Measurements from ENCODE around the gene TNRC6A.
"Not testable (repeated sequence)": the region's sequence is repeated elsewhere in the genome, so short reads cannot be mapped to it uniquely, and the experiment has no call there.

TNRC6A gene

DNA sequence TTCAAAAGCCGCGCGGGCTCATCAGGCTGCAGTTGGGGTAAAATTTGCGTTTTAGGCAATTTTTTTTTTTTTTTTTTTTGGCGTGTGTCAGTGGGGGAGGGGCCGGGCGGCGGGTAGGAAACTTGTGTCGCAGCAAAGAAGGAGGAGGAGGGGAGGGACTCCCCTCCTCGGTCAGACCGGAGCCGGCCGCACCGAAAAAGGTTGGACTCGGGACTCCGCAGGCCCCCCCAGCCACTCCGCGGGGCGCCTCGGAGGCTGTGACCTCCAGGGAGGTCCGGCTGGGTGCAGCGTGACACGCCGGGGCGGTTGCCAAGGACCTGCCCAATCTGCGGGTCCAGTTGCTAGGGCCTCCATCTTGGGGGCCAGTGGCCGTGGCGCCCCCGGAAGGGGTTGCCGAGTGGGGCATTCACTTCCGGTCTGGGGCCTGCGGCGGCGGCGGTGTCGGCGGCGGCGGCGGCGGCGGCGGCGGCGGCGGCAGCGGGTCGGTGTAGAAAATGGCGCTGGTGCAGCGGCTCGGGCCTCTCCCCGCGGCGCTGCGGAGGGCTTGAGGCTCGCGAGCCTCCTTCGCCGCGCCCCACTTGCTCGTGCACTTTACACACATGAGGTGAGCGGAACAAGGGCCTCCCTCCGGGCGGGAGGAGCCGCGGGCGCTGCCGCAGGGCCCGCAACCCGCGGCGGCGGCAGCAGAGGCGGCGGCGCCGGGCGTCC, at the start of gene TNRC6A:
TNRC6A (plus strand) TSS at position 409 of the 708 bp plus-strand sequence; CDS start at position 600, 191 bp downstream.
- peak; percentile 56 to 71 (median 57) for DNase-seq (ENCODE audit: low read depth in 3 of 3)

DNA sequence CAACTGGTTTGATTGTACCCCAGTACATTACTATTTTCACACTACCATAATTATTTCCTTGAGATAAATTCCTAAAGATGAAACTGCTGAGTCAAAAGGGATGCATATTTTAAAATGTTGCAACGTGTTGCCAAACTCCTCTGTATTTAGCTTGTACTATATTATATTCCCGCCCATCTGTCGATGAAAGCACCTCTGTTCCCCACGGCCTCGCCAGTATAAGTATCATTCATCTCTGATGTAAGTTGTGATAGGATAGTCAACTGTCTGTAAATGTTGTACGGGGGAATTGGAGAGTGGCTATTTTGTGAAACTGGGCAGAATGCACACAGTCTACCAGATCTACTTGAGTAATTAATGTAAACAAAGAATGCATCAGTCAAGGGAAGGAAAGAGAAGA, 47.7 kb upstream of the TNRC6A start:
- DNase-seq (ENCODE audit: low read depth in 3 of 3), result no peak

DNA sequence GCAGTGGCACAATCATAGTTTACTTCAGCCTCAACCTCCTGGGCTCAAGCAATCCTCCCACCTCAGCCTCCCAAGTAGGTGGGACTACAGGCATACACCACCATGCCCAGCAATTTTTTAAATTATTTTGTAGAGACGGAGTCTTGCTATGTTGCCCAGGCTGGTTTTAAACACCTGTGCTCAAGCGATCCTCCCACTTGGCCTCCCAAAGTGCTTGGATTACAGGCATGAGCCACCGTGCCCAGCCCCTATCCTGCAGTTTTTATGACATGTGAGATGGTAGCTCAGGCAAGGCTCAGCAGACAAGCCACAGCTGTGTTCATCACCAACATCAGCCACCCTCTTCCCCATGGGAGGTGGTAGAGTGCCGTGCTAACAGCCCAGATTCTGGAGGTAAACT, 46.2 kb upstream of the TNRC6A start:
- DNase-seq (ENCODE audit: low read depth in 3 of 3), result no peak

DNA sequence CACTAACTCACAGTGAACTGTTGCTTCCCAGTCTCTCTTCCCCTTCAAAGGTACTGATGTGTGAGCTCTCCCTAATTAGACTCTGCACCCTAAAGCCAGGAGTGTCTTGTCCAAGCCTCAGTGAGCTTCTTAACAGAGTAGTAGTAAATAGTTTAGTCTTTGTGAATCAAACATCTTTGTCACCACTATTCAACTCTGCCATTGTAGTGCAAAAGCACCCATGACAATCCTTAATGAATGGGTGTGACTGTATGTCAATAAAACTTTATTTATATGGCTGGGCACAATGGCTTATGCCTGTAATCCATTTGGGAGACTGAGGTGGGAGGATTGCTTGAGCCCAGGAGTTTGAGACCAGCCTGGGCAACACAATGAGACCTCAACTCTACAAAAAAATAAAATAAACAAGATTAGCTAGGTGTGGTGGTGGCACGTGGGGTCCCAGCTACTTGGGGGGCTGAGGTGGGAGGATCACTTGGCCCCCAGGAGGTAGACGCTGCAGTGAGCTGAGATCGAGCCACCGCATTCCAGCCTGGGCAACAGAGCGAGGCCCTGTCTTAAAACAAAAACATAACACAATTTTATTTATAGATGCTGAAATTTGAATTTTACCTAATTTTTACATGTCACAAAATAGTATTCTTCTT, 45.5 kb upstream of the TNRC6A start:
- DNase-seq (ENCODE audit: low read depth in 3 of 3), result no peak

DNA sequence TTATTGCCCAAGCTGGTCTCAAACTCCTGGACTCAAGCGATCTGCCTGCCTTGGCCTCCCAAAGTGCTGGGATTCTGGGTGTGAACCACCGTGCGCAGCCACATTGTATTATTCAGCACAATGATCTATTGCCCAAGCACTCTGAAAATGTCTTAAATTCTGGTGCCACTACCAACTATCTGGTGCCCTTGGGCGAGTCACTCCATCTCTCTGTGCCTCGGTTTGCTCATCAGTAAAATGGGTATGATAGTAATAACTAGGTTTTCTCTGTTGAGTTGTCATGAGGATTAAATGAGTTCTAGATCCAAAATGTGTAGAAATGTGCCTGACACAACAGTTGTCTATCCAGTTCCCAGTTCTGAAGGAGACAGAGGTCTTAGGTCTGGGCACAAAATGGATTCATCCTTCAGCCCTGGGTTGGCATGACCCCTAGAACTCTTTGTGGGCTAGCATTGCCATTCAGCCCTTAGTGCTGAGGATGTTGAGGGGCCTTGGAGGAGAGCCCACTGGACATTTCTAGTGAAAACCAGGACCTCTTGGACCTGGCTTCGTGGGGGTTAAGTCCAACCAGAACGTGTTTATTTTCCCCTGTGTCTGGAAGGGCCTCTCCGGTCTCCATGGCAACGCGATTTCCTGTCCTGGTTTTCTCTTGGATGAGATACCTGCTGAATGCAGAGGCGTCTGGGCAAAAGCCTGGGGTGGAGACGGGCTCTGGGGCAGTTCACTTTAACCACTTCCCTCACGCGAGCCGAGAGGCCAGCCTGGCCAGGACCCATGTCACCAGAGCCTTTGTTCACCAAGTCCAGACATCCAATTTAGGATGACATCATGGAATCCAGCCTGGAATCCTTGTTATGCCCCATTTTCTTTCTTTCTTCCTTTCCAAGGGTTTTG, 43.7 kb upstream of the TNRC6A start:
- DNase-seq (ENCODE audit: low read depth in 3 of 3), result no peak

DNA sequence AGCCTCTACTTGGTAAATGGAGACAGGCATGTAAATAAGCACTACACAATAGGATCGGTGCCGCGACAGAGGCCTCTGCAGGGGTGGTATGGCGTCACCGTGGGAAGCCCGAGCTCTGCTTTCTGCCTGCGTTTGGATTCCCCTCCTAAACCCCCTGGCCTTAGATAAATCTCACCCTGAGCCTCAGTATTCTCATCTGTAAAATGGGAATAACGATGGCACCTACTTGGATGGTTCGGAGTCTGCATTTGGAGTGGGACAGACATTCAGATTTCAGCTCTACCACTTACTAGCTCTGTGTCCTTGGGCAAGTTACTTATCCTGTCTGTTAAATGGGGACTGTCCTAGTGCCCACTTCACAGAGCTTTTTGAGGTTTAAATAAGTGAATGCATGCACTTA, 42.8 kb upstream of the TNRC6A start:
- DNase-seq (ENCODE audit: low read depth in 3 of 3), result no peak

DNA sequence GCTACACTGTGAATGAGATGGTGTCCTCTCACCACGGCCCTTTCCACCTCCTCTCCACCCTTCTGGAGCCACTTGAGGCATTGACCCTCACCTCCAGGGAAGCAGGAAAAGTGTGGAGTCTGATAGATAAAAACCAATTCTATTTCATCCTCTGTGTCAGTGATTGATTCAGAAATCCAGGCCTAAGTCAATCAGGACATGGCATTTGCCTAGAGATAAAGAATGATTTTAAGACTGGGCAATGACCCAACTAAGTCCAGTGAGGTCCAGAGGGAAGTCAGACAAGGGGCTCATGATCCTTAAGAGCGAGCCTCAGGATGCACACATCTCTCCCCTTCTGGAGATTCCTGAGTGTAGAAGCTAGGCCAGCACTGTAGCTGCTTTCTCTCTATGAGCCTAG, 41.1 kb upstream of the TNRC6A start:
- no peak for DNase-seq (ENCODE audit: low read depth in 3 of 3)

DNA sequence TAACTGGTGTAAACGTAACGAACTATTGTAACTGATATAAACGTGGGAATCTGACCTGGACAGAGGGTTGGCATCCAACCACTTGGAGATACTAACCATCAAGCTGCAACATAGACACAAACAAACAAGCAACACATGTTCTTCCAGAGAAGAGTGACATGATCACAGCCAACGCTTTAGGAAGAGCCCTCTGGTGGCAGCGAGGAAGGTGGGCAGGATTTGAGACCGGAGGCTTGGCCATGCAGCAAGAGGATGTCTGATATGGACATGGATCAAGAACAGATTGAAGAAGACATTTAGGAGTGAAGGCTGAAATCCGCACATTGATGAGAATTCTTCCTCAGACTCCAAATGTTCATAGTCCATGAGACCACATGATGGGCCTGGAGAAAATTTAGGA, 40.3 kb upstream of the TNRC6A start:
- DNase-seq (ENCODE audit: low read depth in 3 of 3), result no peak

DNA sequence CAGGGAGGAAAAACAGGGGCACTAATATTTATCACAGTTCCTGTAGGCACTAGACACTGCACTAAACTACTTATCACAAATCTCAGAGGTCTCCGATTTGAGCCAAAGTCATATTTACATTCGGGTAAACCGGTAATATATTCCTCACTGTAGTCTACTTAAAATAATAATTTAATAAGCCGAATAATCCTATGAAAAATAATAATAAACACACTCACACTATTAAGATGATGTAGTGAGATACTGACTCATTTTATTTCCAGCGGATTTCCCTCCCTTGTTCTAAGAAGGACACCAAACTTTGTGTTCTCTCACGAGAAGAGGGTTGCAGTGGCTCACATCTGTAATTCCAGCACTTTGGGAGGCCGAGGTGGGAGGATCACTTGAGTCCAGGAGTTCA, 36.6 kb upstream of the TNRC6A start:
- no peak for DNase-seq (ENCODE audit: low read depth in 3 of 3)

DNA sequence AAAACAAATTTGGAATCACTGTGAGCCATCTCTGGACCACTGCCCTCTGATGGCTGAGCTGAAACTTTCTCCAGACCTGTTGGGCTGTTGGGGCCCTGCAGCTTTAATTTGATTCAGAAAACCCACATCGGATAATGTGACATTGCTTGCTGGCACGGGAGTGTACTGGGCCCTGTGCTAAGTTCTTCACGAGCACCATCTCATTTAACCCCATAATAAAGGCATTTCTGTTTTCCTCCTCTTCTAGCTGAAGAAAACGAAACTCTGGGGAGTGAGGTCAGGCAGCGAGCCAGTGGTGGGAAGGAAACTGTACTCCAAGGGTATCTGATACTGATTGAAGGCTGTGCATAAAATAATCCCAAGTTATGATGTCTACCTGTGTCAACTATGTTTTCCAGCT, 34.5 kb upstream of the TNRC6A start:
- DNase-seq (ENCODE audit: low read depth in 3 of 3), result no peak

DNA sequence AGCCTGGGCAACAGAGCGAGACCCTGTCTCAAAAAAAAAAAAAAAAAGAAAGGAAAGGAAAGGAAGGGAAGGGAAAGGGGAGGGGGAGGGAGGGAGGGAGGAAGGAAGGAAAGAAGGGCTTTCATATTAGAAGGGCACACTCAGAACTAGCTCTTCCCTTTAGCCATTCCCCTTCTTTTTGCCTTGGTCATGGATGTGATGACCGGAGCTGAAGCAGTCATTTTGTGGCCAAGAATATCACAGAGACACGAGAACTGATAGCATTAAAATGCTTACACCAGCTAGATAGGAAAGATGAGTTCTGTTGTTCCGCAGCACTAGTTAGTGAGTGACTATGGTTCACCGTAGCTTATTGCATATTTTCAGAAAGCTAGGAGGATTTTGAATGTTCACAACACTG, 32.8 kb upstream of the TNRC6A start:
- DNase-seq (ENCODE audit: low read depth in 3 of 3), result no peak

DNA sequence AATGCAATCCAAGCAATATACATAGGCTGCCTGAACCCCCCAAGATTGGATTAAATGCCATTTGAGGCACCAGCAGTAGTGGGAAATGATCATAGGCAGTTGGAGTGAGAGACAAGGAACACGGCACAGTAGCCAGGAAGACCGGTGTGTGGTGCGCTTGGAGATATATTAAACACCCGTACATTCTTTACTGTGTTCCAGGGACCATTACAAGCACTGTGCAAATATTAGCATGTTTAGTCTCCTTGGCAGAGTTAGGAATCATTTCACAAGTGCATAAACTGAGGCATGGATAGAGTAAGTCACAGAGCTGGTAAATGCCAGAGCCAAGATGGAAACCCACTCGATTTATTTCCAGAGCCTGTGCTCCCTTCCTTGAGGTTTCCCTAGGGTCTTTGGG, 31.1 kb upstream of the TNRC6A start:
- no peak for DNase-seq (ENCODE audit: low read depth in 3 of 3)

DNA sequence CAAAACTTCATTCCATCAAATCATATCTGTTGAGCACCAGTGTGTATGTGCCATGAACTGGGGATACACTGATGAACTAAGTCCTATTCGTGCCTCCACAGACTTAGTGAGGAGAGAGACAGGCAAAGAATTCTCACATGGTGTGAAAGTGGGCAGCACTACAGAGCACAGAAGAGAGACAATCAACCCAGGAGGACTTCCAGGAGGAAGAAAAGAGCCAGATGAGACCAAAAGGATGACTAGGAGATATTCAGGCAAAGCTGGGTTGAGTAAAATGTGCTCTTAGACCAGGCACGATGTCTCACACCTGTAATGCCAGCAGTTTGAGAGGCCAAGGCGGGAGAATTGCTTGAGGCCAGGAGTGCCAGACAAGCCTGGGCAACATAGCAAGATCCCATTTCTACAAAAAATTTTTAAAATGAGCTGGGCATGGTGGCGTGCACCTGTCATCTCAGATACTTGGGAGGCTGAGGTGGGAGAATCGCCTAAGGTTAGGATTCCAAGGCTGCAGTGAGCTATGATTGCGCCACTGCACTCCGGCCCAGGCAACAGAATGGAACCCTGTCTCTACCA, 30.2 kb upstream of the TNRC6A start:
- DNase-seq (ENCODE audit: low read depth in 3 of 3), result no peak

DNA sequence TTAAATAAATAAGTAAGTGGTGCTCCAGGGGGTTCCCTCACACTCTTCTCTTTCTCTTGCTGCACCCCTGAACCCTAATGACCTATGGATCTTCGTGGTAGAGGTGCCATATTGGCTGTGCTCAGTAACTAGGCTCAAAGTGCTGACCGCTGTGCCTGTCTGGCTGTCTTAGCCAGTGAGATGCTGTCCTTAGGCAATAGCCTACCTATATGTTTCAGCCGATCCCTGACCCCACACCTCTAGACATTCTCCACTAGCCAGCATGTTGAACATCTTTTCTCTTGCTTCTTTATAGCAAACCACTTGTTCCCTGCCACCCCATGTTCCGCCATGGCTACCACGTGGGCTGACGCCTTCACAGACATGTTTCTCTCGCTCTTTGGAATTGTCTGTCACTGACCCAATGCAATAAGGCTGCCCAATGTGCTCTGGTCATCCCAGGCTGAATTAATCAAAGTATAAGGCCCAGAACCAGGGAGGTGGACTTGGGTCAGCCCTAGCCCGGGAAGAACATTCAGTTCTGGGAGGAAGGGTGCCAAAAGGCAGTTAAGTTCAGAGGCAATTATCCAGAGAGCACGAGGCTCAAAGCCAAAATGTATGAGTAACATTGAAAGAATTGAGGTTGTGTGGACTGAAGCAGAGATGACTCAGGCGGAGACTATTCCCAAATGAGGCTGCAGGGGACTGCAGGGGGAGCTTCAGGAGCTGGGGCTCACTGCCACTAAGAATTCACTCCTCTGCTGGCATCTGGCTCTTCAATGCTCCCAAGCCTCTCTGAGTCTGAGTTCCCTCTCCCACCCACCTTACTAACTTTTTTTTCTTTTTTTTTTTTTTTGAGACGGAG, 28.7 kb upstream of the TNRC6A start:
- no peak for DNase-seq (ENCODE audit: low read depth in 3 of 3)

DNA sequence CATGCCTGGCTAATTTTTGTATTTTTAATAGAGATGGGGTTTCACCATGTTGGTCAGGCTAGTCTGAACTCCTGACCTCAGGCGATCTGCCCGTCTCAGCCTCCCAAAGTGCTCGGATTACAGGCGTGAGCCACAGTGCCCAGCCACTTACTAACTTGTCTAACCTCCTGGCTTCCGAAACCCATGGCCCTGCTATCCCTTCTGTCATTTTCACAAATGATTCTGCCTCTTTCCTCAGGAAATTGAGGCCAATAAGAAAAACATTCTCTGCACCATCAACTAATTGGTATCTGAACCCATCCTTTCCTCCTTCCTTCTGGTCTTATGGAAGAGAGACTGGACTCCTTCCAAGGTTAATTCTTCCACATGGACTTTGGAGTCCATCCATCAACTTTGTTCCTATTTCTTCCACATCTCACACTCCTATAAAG, 27.9 kb upstream of the TNRC6A start:
- no peak for DNase-seq (ENCODE audit: low read depth in 3 of 3)

DNA sequence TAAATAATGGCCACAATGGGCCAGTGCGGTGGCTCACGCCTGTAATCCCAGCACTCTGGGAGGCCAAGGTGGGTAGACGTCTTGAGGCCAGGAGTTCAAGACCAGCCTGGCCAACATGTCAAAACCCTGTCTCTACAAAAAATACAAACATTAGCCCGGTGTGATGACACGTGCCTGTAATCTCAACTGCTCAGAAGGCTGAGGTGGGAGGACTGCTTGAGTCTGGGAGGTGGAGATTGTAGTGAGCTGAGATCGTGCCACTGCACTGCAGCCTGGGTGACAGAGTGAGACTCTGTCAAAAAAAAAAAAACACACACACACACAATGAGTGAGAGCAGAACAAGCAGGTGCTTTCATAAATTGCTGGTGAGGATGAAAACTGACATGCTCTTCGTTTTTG, 21.7 kb upstream of the TNRC6A start:
- DNase-seq (ENCODE audit: low read depth in 3 of 3), result not testable (repeated sequence)

DNA sequence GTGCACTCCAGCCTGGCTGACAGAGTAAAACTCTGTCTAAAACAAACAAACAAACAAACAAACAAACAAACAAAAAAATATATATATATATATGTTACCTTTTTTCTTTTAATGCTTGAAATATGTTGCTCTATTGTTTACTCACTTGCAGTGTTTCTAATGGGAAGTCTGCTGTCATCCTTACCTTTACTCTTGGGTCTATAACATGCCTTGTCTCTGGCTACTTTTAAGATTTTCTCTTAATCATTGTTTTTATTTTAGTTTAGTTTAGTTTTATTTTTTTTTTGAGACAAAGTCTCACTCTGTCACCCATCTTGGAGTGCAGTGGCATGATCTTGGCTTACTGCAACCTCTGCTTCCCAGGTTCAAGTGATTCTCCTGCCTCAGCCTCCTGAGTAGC, 16.1 kb upstream of the TNRC6A start:
- no peak for DNase-seq (ENCODE audit: low read depth in 3 of 3)

DNA sequence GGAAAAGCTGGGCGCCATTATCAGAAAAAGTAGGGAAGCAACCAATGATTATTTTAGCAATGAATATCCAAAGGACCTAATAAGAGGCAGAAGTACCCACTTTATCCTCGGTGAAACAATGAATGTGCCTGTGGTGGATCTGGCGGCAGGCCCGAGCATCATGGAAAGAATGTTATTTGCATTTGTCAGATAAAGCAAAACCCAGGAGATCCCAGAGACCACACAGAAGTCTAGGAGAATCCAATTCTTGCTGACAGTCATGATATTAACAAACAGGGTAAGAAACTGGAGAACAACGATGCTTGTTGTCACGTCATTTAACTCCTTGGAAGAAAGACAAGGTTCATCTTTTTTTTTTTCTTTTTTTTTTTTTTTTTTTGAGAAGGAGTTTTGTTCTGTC, 12.0 kb upstream of the TNRC6A start:
- DNase-seq (ENCODE audit: low read depth in 3 of 3), result no peak

DNA sequence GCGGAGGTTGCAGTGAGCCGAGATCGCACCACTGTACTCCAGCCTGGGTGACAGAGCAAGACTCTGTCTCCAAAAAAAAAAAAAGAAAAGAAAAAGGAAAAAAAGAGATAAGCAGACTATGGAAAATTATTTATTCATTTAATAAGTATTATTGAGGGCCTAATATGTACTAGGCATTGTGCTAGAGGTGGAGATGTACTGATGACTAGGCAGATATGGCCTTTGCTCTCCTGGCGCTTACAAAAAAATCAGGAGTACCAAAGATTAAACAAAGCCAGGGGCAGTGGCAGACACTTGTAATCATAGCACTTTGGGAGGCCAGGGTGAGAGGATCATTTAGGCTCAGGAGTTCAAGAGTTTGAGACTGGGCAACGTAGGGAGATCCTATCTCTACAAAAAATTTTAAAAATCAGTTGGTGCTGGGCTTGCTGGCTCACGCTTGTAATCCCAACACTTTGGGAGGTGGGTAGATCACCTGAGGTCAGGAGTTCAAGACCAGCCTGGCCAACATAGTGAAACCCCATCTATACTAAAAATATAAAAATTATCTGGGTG, 10.4 kb upstream of the TNRC6A start:
- DNase-seq (ENCODE audit: low read depth in 3 of 3), result no peak

DNA sequence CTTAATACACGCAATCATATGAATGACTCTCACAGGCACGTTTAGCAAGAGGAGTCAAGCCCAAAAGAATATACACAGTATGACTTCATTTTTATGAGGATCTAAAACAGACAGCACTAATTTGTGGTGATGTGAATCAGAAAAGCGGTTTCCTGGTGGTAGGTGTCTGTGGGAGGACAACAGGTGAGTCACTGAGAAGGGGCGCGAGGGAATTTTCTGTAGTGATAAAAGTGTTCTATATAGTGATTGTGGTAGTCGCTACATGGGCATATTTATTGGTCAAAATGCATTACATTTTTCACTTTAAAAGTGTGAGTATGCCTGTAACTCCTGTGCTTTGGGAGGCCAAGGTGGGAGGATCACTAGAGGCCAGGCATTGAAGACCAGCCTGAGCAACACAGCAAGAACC, 7.6 kb upstream of the TNRC6A start:
- peak; percentile 4 to 19 (median 10) for DNase-seq (ENCODE audit: low read depth in 3 of 3)

DNA sequence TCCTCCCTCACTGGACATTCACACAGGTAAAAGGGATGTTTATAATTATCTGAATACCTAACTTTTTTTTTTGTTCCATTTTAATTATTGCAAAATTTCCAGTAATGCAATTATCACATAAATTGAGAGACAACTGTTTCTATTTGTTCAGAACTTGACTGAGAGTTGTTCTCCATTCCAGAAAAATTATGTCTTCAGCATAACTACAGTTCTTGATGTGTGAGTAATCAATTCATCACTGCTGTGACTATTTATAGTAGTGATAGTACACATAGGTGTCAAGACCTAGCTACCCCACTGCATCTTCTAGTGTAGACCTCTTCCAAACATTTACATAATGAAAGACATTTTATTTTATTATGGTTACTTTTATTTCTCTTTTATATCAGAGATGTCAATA, 5.8 kb upstream of the TNRC6A start:
- no peak for DNase-seq (ENCODE audit: low read depth in 3 of 3)
